Measurements from ENCODE around the gene PHTF2. TPM values are rescaled to one million over a fixed set of nuclear protein-coding genes. Genes with fewer than 3 reads are reported as not detected.
"Not testable (repeated sequence)": the region's sequence is repeated elsewhere in the genome, so short reads cannot be mapped to it uniquely, and the experiment has no call there.

PHTF2 gene
- total RNA-seq, 1 experiment from 2014 or later: 36.9 TPM

DNA sequence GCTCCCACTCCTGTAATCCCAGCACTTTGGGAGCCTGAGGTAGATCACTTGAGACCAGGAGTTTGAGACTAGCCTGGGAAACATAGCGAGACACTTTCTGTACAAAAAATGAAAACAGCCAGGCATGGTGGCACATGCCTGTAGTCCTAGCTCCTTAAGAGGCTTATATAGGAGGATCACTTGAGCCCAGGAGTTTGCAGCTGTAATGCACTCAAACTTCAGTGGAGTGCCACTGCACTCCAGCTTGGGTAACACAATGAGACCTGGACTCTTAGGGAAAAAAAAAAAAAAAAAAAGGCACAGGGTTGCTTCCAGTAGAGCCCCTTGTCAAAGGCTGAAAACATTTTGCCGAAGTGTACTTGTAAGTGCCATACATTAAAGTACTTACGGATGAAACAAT lies 195.3 kb downstream of the PHTF2 start:
- intact Hi-C loops (cut with micrococcal nuclease; ENCODE audit: unreplicated experiment): no loop called here
- Mint-ChIP-seq H3K9me3 (ENCODE audit: unreplicated experiment) (no peaks in the 10 kb centered on the region), H3K4me1 (ENCODE audit: low read depth, unreplicated experiment) (peaks cover 8% of the 10 kb centered on the region), H3K27ac (ENCODE audit: unreplicated experiment) (no peak overlapping the region), H3K27me3 (ENCODE audit: insufficient read depth, unreplicated experiment) (no peaks in the 10 kb centered on the region), H3K36me3 (ENCODE audit: insufficient read depth, unreplicated experiment) (no peaks in the 10 kb centered on the region), H3K4me3 (ENCODE audit: unreplicated experiment) (no peak overlapping the region)
- Histone ChIP-seq H3K27me3 (replicated peaks; ENCODE audit: control insufficient read depth, insufficient read depth, low read length) (no peaks in the 10 kb centered on the region), H3K4me1 (peaks cover 8% of the 10 kb centered on the region), H3K9me3 (no peaks in the 10 kb centered on the region), H3K4me3 (ENCODE audit: low read depth, low read length) (no peak overlapping the region), H3K36me3 (ENCODE audit: control insufficient read depth, insufficient read depth, low read length) (no peaks in the 10 kb centered on the region)
- TF ChIP-seq, protein P1, sequence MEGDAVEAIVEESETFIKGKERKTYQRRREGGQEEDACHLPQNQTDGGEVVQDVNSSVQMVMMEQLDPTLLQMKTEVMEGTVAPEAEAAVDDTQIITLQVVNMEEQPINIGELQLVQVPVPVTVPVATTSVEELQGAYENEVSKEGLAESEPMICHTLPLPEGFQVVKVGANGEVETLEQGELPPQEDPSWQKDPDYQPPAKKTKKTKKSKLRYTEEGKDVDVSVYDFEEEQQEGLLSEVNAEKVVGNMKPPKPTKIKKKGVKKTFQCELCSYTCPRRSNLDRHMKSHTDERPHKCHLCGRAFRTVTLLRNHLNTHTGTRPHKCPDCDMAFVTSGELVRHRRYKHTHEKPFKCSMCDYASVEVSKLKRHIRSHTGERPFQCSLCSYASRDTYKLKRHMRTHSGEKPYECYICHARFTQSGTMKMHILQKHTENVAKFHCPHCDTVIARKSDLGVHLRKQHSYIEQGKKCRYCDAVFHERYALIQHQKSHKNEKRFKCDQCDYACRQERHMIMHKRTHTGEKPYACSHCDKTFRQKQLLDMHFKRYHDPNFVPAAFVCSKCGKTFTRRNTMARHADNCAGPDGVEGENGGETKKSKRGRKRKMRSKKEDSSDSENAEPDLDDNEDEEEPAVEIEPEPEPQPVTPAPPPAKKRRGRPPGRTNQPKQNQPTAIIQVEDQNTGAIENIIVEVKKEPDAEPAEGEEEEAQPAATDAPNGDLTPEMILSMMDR (IDR thresholded peaks at IDR 0.05; ENCODE audit: insufficient read depth in 1 of 2, low read depth in 1 of 2, low read length in 1 of 2, severe bottlenecking in 1 of 2, unreplicated experiment in 1 of 2): no peak
- CTCF ChIA-PET: no interaction called here
- BruUV-seq (replicated peaks): no TSS peak
- no peak for DNase-seq
- POLR2A ChIA-PET: no interaction called here

DNA sequence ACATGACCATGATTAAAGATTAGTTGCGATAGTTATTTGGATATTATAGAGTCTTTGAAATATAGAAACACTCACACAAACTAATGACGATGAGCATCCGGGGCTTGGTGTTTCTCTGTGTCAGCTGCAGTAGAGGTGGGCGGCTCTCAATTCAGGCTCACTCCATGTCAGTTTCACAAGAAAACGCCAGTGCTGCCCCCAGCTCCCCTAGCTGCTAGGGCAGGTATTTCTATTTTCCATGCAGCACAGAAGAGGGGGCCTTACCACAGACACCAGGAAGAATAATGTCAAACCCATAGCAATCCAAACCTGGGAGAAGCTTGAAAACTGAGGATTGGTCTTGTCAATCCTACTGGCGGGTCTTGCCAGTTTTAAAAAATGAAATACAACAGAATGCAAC lies 197.1 kb downstream of the PHTF2 start:
- Mint-ChIP-seq H3K9me3 (ENCODE audit: unreplicated experiment) (no peaks in the 10 kb centered on the region), H3K27ac (ENCODE audit: unreplicated experiment) (no peak overlapping the region), H3K4me3 (ENCODE audit: unreplicated experiment) (no peak overlapping the region), H3K4me1 (ENCODE audit: low read depth, unreplicated experiment) (no peaks in the 10 kb centered on the region), H3K36me3 (ENCODE audit: insufficient read depth, unreplicated experiment) (no peaks in the 10 kb centered on the region), H3K27me3 (ENCODE audit: insufficient read depth, unreplicated experiment) (no peaks in the 10 kb centered on the region)
- no peaks in the 10 kb centered on the region for H3K27me3 ChIP-seq (replicated peaks; ENCODE audit: control insufficient read depth, insufficient read depth, low read length)
- BruUV-seq (replicated peaks): no TSS peak
- H3K9me3 ChIP-seq: no peaks in the 10 kb centered on the region
- intact Hi-C loops (cut with micrococcal nuclease; ENCODE audit: unreplicated experiment): no loop called here
- TF ChIP-seq, protein P1 (IDR thresholded peaks at IDR 0.05; ENCODE audit: insufficient read depth in 1 of 2, low read depth in 1 of 2, low read length in 1 of 2, severe bottlenecking in 1 of 2, unreplicated experiment in 1 of 2): peak; percentile 40 to 47
- no peaks in the 10 kb centered on the region for H3K4me1 ChIP-seq
- no peaks in the 10 kb centered on the region for H3K36me3 ChIP-seq (ENCODE audit: control insufficient read depth, insufficient read depth, low read length)
- ChIA-PET CTCF (interaction anchor here (0.7 kb wide), 1 partner anchor 25 kb away, joined by 3 read pairs; no protein-coding TSS in a partner anchor), POLR2A (no interaction called here)
- H3K4me3 ChIP-seq (ENCODE audit: low read depth, low read length): no peak overlapping the region
- DNase-seq: peak in 1 of 2 experiments; percentile 22

DNA sequence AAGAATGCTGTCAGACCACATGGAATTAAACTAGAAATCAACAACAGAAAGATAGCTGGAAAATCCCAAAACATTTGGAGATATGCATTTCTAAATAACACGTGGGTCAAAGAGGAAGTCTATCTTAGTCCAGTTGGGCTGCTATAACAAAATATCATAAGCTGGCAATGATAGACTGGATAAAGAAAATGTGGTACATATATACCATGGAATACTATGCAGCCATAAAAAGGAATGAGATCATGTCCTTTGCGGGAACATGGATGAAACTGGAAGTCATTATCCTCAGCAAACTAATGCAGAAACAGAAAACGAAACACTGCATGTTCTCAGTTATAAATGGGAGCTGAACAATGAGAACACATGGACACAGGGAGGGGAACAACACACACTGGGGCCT lies 200.6 kb downstream of the PHTF2 start:
- H3K27me3 Mint-ChIP-seq (ENCODE audit: insufficient read depth, unreplicated experiment); H3K27me3 ChIP-seq (replicated peaks; ENCODE audit: control insufficient read depth, insufficient read depth, low read length); BruUV-seq (replicated peaks); DNase-seq; H3K36me3 Mint-ChIP-seq (ENCODE audit: insufficient read depth, unreplicated experiment); CTCF ChIA-PET; H3K9me3 Mint-ChIP-seq (ENCODE audit: unreplicated experiment); H3K4me1 ChIP-seq; H3K4me3 ChIP-seq (ENCODE audit: low read depth, low read length); H3K9me3 ChIP-seq; intact Hi-C loops (cut with micrococcal nuclease; ENCODE audit: unreplicated experiment); H3K4me3 Mint-ChIP-seq (ENCODE audit: unreplicated experiment); H3K27ac Mint-ChIP-seq (ENCODE audit: unreplicated experiment); POLR2A ChIA-PET; H3K36me3 ChIP-seq (ENCODE audit: control insufficient read depth, insufficient read depth, low read length); H3K4me1 Mint-ChIP-seq (ENCODE audit: low read depth, unreplicated experiment): not testable (repeated sequence)

DNA sequence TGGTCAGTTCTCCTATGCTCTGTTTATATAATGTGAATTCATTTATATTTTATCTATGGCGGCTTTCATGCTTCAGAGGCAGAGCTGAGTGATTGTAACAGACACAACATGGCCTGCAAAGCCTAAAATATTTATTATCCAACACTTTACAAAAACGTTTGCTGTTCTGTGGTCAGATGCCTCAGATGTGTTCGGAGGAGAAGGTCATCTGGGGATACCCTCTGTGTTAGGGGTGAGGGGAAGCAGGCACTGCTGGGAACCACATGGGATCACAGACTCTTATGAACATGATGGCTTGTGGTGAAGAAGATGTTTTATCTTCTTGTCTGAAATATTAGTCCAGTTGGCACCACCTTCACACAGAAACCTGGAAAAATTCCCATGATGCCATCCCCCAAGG lies 203.4 kb downstream of the PHTF2 start:
- H3K4me1 ChIP-seq: no peaks in the 10 kb centered on the region
- TF ChIP-seq, protein P1 (IDR thresholded peaks at IDR 0.05; ENCODE audit: insufficient read depth in 1 of 2, low read depth in 1 of 2, low read length in 1 of 2, severe bottlenecking in 1 of 2, unreplicated experiment in 1 of 2): no peak
- no peaks in the 10 kb centered on the region for H3K9me3 ChIP-seq
- Mint-ChIP-seq H3K27ac (ENCODE audit: unreplicated experiment) (no peak overlapping the region), H3K36me3 (ENCODE audit: insufficient read depth, unreplicated experiment) (no peaks in the 10 kb centered on the region), H3K9me3 (ENCODE audit: unreplicated experiment) (no peaks in the 10 kb centered on the region), H3K27me3 (ENCODE audit: insufficient read depth, unreplicated experiment) (no peaks in the 10 kb centered on the region), H3K4me1 (ENCODE audit: low read depth, unreplicated experiment) (no peaks in the 10 kb centered on the region), H3K4me3 (ENCODE audit: unreplicated experiment) (no peak overlapping the region)
- intact Hi-C loops (cut with micrococcal nuclease; ENCODE audit: unreplicated experiment): no loop called here
- DNase-seq: no peak
- H3K36me3 ChIP-seq (ENCODE audit: control insufficient read depth, insufficient read depth, low read length): no peaks in the 10 kb centered on the region
- ChIA-PET POLR2A (no interaction called here), CTCF (no interaction called here)
- no peaks in the 10 kb centered on the region for H3K27me3 ChIP-seq (replicated peaks; ENCODE audit: control insufficient read depth, insufficient read depth, low read length)
- no peak overlapping the region for H3K4me3 ChIP-seq (ENCODE audit: low read depth, low read length)
- no TSS peak for BruUV-seq (replicated peaks)

All from Caco-2 (cell line).